Fibroblast of the aortic adventitia (primary cell): Measurements from ENCODE around the gene MEDAG. TPM values are rescaled to one million over a fixed set of nuclear protein-coding genes. Genes with fewer than 3 reads are reported as not detected.
A peak's percentile ranks its signal among the peaks of the same experiment; 100 is the strongest.

Source experiments
- DNase-seq: peaks from one replicate; pipeline ENCODE4 v3.0.0-alpha.2; 2010; ENCODE audit warnings: low read depth
- H3K4me3 ChIP-seq: 2 replicates; pipeline ENCODE4 v1.5.1; 2011; ENCODE audit warnings: low read depth, mild to moderate bottlenecking, control low read depth, low read length, moderate library complexity
- CTCF ChIP-seq: IDR thresholded peaks from 2 replicates; pipeline ENCODE4 v1.5.1; 2011; ENCODE audit warnings: mild to moderate bottlenecking, low read length, control low read depth, inconsistent platforms; ENCODE audit not compliant: insufficient read depth
- total RNA-seq: library from RNA; depleted of rRNA; stranded (reverse); fragments of >200 nt; gene quantifications from 2 replicates; pipeline ENCODE4 v1.2.3, GENCODE V29; 2012; ENCODE audit warnings: low replicate concordance

MEDAG gene
- total RNA-seq, 1 donor: 122 TPM

DNA sequence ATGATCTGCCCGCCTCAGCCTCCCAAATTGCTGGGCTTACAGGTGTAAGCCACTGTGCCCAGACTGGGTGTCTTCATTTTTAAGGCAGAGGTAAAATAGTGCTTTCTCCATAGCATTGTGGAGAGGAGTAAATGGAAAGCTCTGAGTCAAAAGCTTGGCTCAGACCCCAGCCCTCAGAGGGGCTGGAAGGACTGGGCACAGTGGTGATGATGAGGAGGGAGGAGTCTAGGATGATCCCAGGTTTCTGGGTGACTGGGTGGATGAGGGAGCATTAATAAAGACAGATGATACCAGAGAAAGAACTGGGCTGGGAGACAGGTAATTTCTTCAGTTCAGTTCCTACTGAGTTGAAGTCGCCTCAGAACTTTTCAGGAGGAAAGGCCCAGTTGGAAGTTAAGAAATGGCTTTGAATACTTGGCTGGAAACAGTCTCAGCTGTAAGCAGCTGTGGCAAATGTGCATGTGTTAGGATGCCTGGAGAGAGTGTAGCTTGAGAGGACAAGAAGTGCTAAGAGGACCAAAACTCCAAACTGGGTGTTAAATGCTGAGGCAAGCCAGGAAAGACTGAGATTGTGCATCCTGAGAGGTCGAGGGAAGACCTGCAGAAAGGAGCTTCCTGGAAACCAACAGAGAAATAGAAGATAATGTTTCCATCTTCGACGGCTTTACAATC lies 37.1 kb upstream of the MEDAG start:
- H3K4me3 ChIP-seq: no peak overlapping the region
- peak; percentile 57 for DNase-seq
- no peak for TF ChIP-seq CTCF

- DNase-seq: peak; percentile 86
- TF ChIP-seq CTCF: no peak
- peak overlapping the region; percentile 40 for H3K4me3 ChIP-seq
These were observed 36.6 kb upstream of the MEDAG start for GRCh38 chr13:30869491-30869890.

DNA sequence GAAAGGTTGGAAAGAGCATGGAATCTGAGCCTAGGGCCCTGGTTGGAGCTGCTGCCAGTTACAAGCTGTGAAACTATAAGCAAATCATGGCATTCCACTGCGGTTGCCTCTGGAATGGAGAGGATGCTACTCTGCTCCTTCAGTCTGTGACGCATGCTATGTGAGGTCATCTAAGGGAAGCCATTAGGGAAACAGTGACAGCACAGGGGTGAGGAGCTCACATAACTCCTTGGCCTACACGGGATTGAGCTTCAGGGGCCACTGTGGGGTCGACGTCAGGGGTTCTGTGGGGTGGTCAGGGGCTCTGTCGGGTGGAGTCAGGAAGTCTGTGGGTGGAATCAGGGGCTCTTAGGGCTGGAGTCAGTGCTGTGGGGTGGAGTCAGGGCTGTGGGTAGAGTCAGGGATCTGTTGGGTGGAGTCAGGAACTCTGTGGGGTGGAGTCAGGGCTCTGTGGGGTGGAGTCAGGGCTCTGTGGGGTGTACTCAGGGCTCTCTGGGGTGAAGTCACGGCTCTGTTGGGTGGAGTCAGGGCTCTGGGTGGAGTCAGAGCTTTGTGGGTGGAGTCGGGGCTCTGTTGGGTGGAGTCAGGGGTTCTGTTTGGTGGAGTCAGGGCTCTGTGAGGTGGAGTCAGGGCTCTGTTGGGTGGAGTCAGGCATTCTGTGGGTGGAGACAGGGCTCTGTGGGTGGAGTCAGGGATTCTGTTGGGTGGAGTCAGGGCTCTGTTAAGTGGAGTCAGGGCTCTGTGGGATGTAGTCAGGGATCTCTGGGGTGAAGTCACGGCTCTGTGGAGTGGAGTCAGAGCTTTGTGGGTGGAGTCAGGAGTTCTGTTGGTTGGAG lies 35.8 kb upstream of the MEDAG start:
- H3K4me3 ChIP-seq: peak overlapping the region; percentile 50
- peak; percentile 100 for DNase-seq
- TF ChIP-seq CTCF: no peak

GRCh38 chr13:30870916-30871587 lies 35.0 kb upstream of the MEDAG start:
- H3K4me3 ChIP-seq: no peak overlapping the region
- no peak for DNase-seq
- no peak for TF ChIP-seq CTCF

GRCh38 chr13:30871588-30872275 lies 34.3 kb upstream of the MEDAG start:
- no peak overlapping the region for H3K4me3 ChIP-seq
- TF ChIP-seq CTCF: no peak
- DNase-seq: no peak

GRCh38 chr13:30872276-30872594 lies 33.8 kb upstream of the MEDAG start:
- no peak overlapping the region for H3K4me3 ChIP-seq
- TF ChIP-seq CTCF: no peak
- no peak for DNase-seq
